Skeletal muscle satellite cell (primary cell): ENCODE data around the gene MAML2.
A peak's percentile ranks its signal among the peaks of the same experiment; 100 is the strongest.

Source experiments
- H3K27me3 ChIP-seq: 2 replicates; pipeline ENCODE4 v1.7.0; 2013; ENCODE audit warnings: low read length; ENCODE audit not compliant: control insufficient read depth, insufficient read depth
- H3K36me3 ChIP-seq: 2 replicates; pipeline ENCODE4 v1.7.0; 2013; ENCODE audit warnings: mild to moderate bottlenecking, control low read depth, low read length; ENCODE audit not compliant: insufficient read depth
- H3K4me1 ChIP-seq: 2 replicates; pipeline ENCODE4 v1.7.0; 2013; ENCODE audit warnings: low read length; ENCODE audit not compliant: control insufficient read depth, insufficient read depth
- H3K4me2 ChIP-seq: 2 replicates; pipeline ENCODE4 v1.7.0; 2013; ENCODE audit warnings: mild to moderate bottlenecking, low read length
- H3K4me3 ChIP-seq: 2 replicates; pipeline ENCODE4 v1.7.0; 2013; ENCODE audit warnings: low read length
- H3K9ac ChIP-seq: 2 replicates; pipeline ENCODE4 v1.7.0; 2013; ENCODE audit warnings: mild to moderate bottlenecking, low read depth, low read length, moderate library complexity
- H3K9me3 ChIP-seq: replicated peaks from 2 replicates; pipeline ENCODE4 v1.7.0; 2013; ENCODE audit warnings: mild to moderate bottlenecking, control low read depth, low read length

The MAML2 gene

GRCh38 chr11:96106645-96107044 is 236.3 kb downstream of the MAML2 start:
- no peaks in the 10 kb centered on the region for H3K27me3 ChIP-seq

GRCh38 chr11:96105944-96106343 is 237.1 kb downstream of the MAML2 start:
- Histone ChIP-seq H3K9ac (no peak overlapping the region), H3K4me3 (no peak overlapping the region), H3K9me3 (no peaks in the 10 kb centered on the region), H3K4me2 (no peak overlapping the region), H3K27me3 (no peaks in the 10 kb centered on the region), H3K36me3 (peaks cover 6% of the 10 kb centered on the region), H3K4me1 (peaks cover 23% of the 10 kb centered on the region)

More at GRCh38 chr11:96106645-96107044, 236.3 kb downstream of the MAML2 start:
- peaks cover 23% of the 10 kb centered on the region for H3K4me1 ChIP-seq
- no peaks in the 10 kb centered on the region for H3K9me3 ChIP-seq
- H3K4me2 ChIP-seq = no peak overlapping the region
- H3K36me3 ChIP-seq = peaks cover 6% of the 10 kb centered on the region
- no peak overlapping the region for H3K4me3 ChIP-seq
- no peak overlapping the region for H3K9ac ChIP-seq

GRCh38 chr11:96105197-96105895 is 237.6 kb downstream of the MAML2 start:
- H3K4me1 ChIP-seq = peaks cover 23% of the 10 kb centered on the region
- H3K4me3 ChIP-seq = no peak overlapping the region
- peaks cover 6% of the 10 kb centered on the region for H3K36me3 ChIP-seq
- H3K27me3 ChIP-seq = no peaks in the 10 kb centered on the region
- H3K4me2 ChIP-seq = peak overlapping the region; percentile 13
- H3K9ac ChIP-seq = no peak overlapping the region
- no peaks in the 10 kb centered on the region for H3K9me3 ChIP-seq

DNA sequence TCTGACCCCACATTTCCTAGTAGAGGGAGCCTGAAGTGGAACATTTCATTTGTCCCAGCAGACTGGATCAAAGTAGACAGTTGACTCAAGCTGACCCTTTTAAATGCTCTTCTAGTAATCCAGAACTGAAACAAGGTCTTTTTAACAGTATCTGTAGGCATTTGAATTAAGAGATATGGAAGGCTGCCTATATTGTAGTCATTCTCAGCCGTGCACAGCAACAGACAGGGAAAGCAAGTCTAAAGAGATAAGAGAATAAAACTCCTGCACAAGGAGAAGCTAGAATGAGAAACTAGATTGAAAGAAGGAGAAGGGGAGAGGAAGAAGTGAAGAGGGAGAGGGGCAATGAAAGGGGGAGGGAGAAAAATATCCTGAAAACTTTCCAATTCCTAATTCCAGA is 238.5 kb downstream of the MAML2 start:
- H3K4me1 ChIP-seq = peaks cover 23% of the 10 kb centered on the region
- no peaks in the 10 kb centered on the region for H3K9me3 ChIP-seq
- H3K27me3 ChIP-seq = no peaks in the 10 kb centered on the region
- no peak overlapping the region for H3K4me2 ChIP-seq
- no peak overlapping the region for H3K9ac ChIP-seq
- no peak overlapping the region for H3K4me3 ChIP-seq
- peaks cover 6% of the 10 kb centered on the region for H3K36me3 ChIP-seq

DNA sequence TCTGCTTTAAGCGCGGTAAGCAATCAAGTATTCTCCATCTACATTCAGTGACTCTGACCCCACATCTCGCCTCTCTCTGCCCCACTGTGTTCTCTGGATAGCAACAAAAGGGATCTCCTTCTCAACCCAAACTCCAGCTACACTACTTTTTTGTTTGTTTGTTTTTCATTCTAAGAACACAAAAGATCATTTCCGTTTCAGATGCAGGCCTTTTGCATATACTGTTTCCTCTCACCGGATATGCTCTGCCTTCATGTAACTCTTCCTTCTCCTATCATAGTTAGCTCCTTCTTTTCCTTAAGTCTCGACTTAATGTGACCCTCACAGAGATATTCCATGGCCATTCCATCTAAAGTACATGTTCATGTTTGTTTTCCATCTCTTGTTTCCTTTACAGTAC is 239.3 kb downstream of the MAML2 start:
- Histone ChIP-seq H3K4me2 (no peak overlapping the region), H3K36me3 (peaks cover 6% of the 10 kb centered on the region), H3K4me1 (peaks cover 30% of the 10 kb centered on the region), H3K9ac (no peak overlapping the region), H3K27me3 (no peaks in the 10 kb centered on the region), H3K4me3 (no peak overlapping the region), H3K9me3 (no peaks in the 10 kb centered on the region)

GRCh38 chr11:96103102-96103501 is 239.9 kb downstream of the MAML2 start:
- Histone ChIP-seq H3K9me3 (no peaks in the 10 kb centered on the region), H3K4me3 (peak overlapping the region; percentile 19), H3K9ac (peak overlapping the region; percentile 12), H3K4me1 (peaks cover 37% of the 10 kb centered on the region), H3K4me2 (peak overlapping the region; percentile 60), H3K27me3 (no peaks in the 10 kb centered on the region), H3K36me3 (peaks cover 5% of the 10 kb centered on the region)

DNA sequence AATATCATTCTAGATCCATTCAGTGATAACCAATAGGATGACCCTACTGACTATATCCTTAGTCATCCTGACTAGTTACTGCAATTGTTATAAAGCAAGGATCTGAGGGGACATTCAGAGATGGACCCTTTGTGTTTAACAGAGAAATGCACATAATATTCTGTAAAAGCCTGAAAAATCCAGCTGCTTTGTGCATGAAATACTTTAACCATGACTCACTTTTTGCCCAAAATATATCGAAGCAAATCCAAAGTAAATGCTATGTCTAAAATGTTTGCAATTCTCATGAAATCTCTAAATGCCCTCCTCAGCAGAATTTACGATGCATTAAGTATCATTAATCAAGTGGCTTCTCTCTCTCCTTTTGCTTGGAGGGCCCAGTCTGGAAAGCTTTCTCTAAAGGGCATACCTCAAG is 240.3 kb downstream of the MAML2 start:
- Histone ChIP-seq H3K36me3 (peaks cover under 1% of the 10 kb centered on the region), H3K9me3 (no peaks in the 10 kb centered on the region), H3K4me2 (peak overlapping the region; percentile 60), H3K9ac (peak overlapping the region; percentile 44), H3K4me3 (peak overlapping the region; percentile 19), H3K4me1 (peaks cover 41% of the 10 kb centered on the region), H3K27me3 (no peaks in the 10 kb centered on the region)

DNA sequence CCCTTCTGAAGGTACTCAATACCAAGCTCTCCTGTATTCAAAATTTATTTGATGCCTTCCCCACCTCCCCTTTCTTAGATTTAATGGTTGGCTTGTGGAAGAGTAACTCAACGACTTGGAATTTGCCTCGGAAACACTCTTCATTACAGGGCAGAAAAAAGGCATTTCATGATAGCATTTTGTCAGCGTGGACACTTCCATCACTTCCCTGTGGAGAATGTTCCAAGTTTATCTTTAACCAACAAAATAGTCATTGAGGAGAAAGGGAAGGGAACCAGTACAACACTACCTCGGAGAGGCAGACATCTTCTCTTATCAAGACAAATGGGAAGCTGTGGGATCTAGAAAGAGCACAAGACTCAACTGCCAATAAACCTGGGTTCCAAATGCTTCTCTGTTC is 241.8 kb downstream of the MAML2 start:
- Histone ChIP-seq H3K36me3 (no peaks in the 10 kb centered on the region), H3K4me2 (no peak overlapping the region), H3K9ac (no peak overlapping the region), H3K4me3 (no peak overlapping the region), H3K27me3 (no peaks in the 10 kb centered on the region), H3K4me1 (peaks cover 42% of the 10 kb centered on the region), H3K9me3 (no peaks in the 10 kb centered on the region)

- Histone ChIP-seq H3K4me3 (no peak overlapping the region), H3K4me1 (peaks cover 36% of the 10 kb centered on the region), H3K27me3 (no peaks in the 10 kb centered on the region), H3K9ac (no peak overlapping the region), H3K36me3 (no peaks in the 10 kb centered on the region), H3K9me3 (no peaks in the 10 kb centered on the region), H3K4me2 (peak overlapping the region; percentile 31)
Measured at GRCh38 chr11:96098511-96099241, 244.3 kb downstream of the MAML2 start.

- H3K9ac ChIP-seq = no peak overlapping the region
- peaks cover 4% of the 10 kb centered on the region for H3K36me3 ChIP-seq
Measured at GRCh38 chr11:96097844-96098421, 245.1 kb downstream of the MAML2 start.

DNA sequence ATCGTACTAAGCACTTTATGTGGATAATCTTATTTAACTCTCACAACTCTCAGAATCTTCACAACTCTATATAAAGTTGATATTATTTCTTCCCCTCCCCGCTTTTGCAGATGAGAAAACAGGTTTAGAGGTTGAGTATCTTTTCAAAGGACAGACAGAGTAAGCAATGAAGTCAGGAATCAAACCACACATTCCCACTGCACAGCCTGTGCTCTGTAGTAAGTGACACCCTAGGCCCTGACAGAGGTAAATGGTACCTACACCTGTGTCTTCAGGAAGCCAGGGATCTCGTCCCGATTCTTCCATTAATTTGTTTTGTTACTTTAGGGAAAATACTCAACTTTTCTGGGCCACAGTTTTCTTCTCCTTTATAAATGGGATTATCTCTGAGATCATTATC is 246.6 kb downstream of the MAML2 start:
- no peaks in the 10 kb centered on the region for H3K27me3 ChIP-seq
- no peaks in the 10 kb centered on the region for H3K9me3 ChIP-seq
- H3K9ac ChIP-seq = no peak overlapping the region
- peaks cover 24% of the 10 kb centered on the region for H3K4me1 ChIP-seq
- peaks cover 19% of the 10 kb centered on the region for H3K36me3 ChIP-seq
- H3K4me3 ChIP-seq = no peak overlapping the region
- no peak overlapping the region for H3K4me2 ChIP-seq

More at GRCh38 chr11:96097844-96098421, 245.1 kb downstream of the MAML2 start:
- no peaks in the 10 kb centered on the region for H3K9me3 ChIP-seq
- peaks cover 29% of the 10 kb centered on the region for H3K4me1 ChIP-seq
- H3K4me2 ChIP-seq = peak overlapping the region; percentile 31
- H3K4me3 ChIP-seq = no peak overlapping the region
- H3K27me3 ChIP-seq = no peaks in the 10 kb centered on the region
